Keratinocyte (primary cell): ENCODE measurements around the gene VDAC2. TPM values are rescaled to one million over a fixed set of nuclear protein-coding genes. Genes with fewer than 3 reads are reported as not detected.

ENCODE experiments used
- DNase-seq: peaks from one replicate; pipeline ENCODE4 v3.0.0-alpha.2; 2011; ENCODE audit warnings: low read depth, missing footprints, low spot score
- FAIRE-seq: peaks from 2 replicates; lab custom pipeline; 2011; peaks lifted over from hg19 to GRCh38; lab: Jason Lieb, UNC
- H2AFZ ChIP-seq: 2 replicates; pipeline ENCODE4 v1.6.0; 2012; ENCODE audit warnings: low read length, control low read depth, inconsistent platforms; ENCODE audit not compliant: control insufficient read depth
- H3K27ac ChIP-seq: 2 replicates; pipeline ENCODE4 v1.5.1; 2011; ENCODE audit warnings: low read length; ENCODE audit not compliant: control insufficient read depth, insufficient read depth
- H3K27me3 ChIP-seq: 3 replicates; pipeline ENCODE4 v1.6.0; 2011; ENCODE audit warnings: low read length; ENCODE audit not compliant: control insufficient read depth, insufficient read depth; ENCODE audit errors: extremely low read depth
- H3K36me3 ChIP-seq, 2 experiments: 2 replicates in 1 of 2; 3 replicates in 1 of 2; pipeline ENCODE4 v1.5.1; 2011; ENCODE audit warnings: low read length in 2 of 2, mild to moderate bottlenecking in 1 of 2; ENCODE audit not compliant: control insufficient read depth in 2 of 2, insufficient read depth in 2 of 2; ENCODE audit errors: extremely low read depth in 1 of 2
- H3K4me1 ChIP-seq: 3 replicates; pipeline ENCODE4 v1.5.1; 2011; ENCODE audit warnings: low read length; ENCODE audit not compliant: control insufficient read depth, insufficient read depth; ENCODE audit errors: extremely low read depth
- H3K4me2 ChIP-seq: 3 replicates; pipeline ENCODE4 v1.6.0; 2011; ENCODE audit warnings: low read depth, low read length; ENCODE audit not compliant: control insufficient read depth, insufficient read depth; ENCODE audit errors: extremely low read depth
- H3K4me3 ChIP-seq, 3 experiments: fragments of 200-600 bp in 1 of 3; sonication (generic) in 1 of 3; 2 replicates in 2 of 3; 3 replicates in 1 of 3; pipeline ENCODE4 v1.5.1; 2011 to 2016; ENCODE audit warnings: low read length in 3 of 3, mild to moderate bottlenecking in 3 of 3, control low read depth in 2 of 3, inconsistent platforms in 1 of 3, low read depth in 1 of 3, mixed read lengths in 1 of 3, mixed run types in 1 of 3, moderate library complexity in 1 of 3; ENCODE audit not compliant: control insufficient read depth in 2 of 3, insufficient read depth in 2 of 3; ENCODE audit errors: extremely low read depth in 1 of 3
- H3K79me2 ChIP-seq: 2 replicates; pipeline ENCODE4 v1.6.0; 2012; ENCODE audit warnings: low read length; ENCODE audit not compliant: control insufficient read depth, insufficient read depth
- H3K9ac ChIP-seq: 3 replicates; pipeline ENCODE4 v1.6.0; 2011; ENCODE audit warnings: low read length; ENCODE audit not compliant: control insufficient read depth, insufficient read depth; ENCODE audit errors: extremely low read depth
- H3K9me1 ChIP-seq: 3 replicates; pipeline ENCODE4 v1.6.0; 2011; ENCODE audit warnings: low read length; ENCODE audit not compliant: control insufficient read depth, insufficient read depth; ENCODE audit errors: extremely low read depth
- H3K9me3 ChIP-seq: 2 replicates; pipeline ENCODE4 v1.5.1; 2012; ENCODE audit warnings: low read depth, low read length; ENCODE audit not compliant: control insufficient read depth
- H4K20me1 ChIP-seq: 3 replicates; pipeline ENCODE4 v1.6.0; 2011; ENCODE audit warnings: low read length; ENCODE audit not compliant: control insufficient read depth, insufficient read depth; ENCODE audit errors: extremely low read depth
- EZH2 ChIP-seq: IDR thresholded peaks from one replicate; pipeline ENCODE4 v1.6.1; 2012; ENCODE audit warnings: inconsistent platforms, mild to moderate bottlenecking, low read length, moderate library complexity
- dilution Hi-C: fragments of 300-500 bp; cut with MboI; formaldehyde crosslinking; loops from one replicate; pipeline ENCODE4 v1.7.0; 2020; ENCODE audit warnings: low sequenced_read_pairs; ENCODE audit not compliant: extremely low pct_ligation_motif_present
- polyA plus RNA-seq, 5 experiments: library from polyadenylated mRNA; depleted of rRNA in 3 of 5; stranded (reverse) in 3 of 5; stranded (forward) in 1 of 5; unstranded in 1 of 5; fragments of >200 nt; gene quantifications; 1 replicate in 1 of 5; 2 replicates in 3 of 5; 3 replicates in 1 of 5; pipeline versions ENCODE4 v1.2.1 to v1.2.3, GENCODE V29; 2011 to 2012; ENCODE audit warnings: missing spikeins in 2 of 5, low read depth in 1 of 5, low replicate concordance in 1 of 5
- TF ChIP-seq, protein P1 (sequence below), 3 experiments: IDR thresholded peaks in 1 of 3; conservative IDR thresholded peaks in 1 of 3; optimal IDR thresholded peaks in 1 of 3; 2 replicates in 2 of 3; 3 replicates in 1 of 3; pipeline versions ENCODE3 to v1.5.1; 2011; ENCODE audit warnings: low read length in 3 of 3, mild to moderate bottlenecking in 3 of 3, moderate library complexity in 2 of 3, control low read depth in 1 of 3, inconsistent platforms in 1 of 3; ENCODE audit not compliant: insufficient read depth in 2 of 3; ENCODE audit errors: extremely low read depth in 1 of 3

The VDAC2 gene
- polyA plus RNA-seq, 1 donor (not counting 4 experiments of a cell fraction or from before 2014, with no cell fraction given) = 152 TPM

DNA sequence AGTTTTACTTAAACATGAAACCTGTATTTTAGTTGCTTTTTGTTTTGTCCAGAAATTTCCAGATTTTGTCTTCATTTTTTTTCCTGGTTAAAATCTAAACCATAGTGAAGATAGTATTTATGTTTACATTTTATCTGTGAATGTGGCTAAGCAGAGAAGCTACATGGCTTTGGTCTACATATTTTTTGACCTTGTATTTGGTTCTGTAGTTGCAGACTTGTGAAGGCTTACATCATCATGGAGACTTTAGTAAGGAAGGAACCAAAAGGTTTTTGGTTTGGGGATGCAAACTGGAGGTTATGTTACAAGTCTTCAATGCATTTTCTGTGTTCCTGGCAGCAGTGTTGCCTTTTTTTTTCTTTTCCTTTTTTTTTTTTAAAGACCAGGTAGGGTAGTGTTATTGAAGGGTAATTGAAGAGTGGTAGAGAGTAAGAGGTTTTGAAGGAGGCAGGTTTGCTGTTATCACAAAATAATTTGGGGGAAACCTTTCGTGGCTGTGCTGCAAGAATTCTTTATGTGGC lies 30.9 kb upstream of the VDAC2 start:
- H3K4me2 ChIP-seq = no peak overlapping the region
- no peak for FAIRE-seq

DNA sequence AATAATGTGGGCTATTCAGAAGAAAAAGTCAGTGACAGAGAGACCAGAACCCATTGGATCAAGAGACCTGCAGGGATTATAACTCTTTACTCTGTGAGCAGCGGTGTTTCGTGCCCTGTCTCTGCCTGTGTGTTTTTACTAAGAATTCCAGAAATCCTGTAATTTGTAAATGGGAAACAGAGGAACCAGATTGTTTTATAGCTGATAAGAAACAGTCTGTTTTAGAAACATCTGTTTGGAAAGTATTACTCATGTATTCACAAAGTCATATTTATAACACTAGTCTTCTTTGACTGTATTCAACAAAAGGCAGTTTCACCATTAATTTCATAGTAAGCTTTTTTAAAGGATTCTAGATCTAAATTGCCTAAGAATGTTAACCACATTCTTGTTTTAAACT lies 30.0 kb upstream of the VDAC2 start:
- Histone ChIP-seq H3K9me1 (no peaks in the 10 kb centered on the region), H3K9ac (no peak overlapping the region), H4K20me1 (no peaks in the 10 kb centered on the region), H3K36me3 (peaks cover 0 to 9% of the 10 kb centered on the region in 2 experiments), H2AFZ (no peak overlapping the region), H3K9me3 (no peaks in the 10 kb centered on the region), H3K4me3 (no peak overlapping the region), H3K27ac (no peak overlapping the region), H3K79me2 (no peaks in the 10 kb centered on the region), H3K27me3 (no peaks in the 10 kb centered on the region), H3K4me1 (no peaks in the 10 kb centered on the region), H3K4me2 (no peak overlapping the region)
- TF ChIP-seq, protein P1, sequence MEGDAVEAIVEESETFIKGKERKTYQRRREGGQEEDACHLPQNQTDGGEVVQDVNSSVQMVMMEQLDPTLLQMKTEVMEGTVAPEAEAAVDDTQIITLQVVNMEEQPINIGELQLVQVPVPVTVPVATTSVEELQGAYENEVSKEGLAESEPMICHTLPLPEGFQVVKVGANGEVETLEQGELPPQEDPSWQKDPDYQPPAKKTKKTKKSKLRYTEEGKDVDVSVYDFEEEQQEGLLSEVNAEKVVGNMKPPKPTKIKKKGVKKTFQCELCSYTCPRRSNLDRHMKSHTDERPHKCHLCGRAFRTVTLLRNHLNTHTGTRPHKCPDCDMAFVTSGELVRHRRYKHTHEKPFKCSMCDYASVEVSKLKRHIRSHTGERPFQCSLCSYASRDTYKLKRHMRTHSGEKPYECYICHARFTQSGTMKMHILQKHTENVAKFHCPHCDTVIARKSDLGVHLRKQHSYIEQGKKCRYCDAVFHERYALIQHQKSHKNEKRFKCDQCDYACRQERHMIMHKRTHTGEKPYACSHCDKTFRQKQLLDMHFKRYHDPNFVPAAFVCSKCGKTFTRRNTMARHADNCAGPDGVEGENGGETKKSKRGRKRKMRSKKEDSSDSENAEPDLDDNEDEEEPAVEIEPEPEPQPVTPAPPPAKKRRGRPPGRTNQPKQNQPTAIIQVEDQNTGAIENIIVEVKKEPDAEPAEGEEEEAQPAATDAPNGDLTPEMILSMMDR (optimal IDR thresholded peaks at IDR 0.05 in 1 of 3, IDR thresholded peaks at IDR 0.05 in 1 of 3, conservative IDR thresholded peaks at IDR 0.05 in 1 of 3; ENCODE audit: extremely low read depth in 1 of 3, insufficient read depth in 2 of 3, low read length in 3 of 3) = no peak
- no peak for TF ChIP-seq EZH2
- FAIRE-seq (no peak), DNase-seq (no peak)
- dilution Hi-C loops = no loop called here

More for the DNA sequence above, 30.9 kb upstream of the VDAC2 start:
- Histone ChIP-seq H2AFZ (no peak overlapping the region), H3K4me3 (no peak overlapping the region), H3K9me1 (no peaks in the 10 kb centered on the region), H3K4me1 (no peaks in the 10 kb centered on the region), H3K79me2 (no peaks in the 10 kb centered on the region), H4K20me1 (no peaks in the 10 kb centered on the region), H3K36me3 (peaks cover 0 to 9% of the 10 kb centered on the region in 2 experiments), H3K9ac (no peak overlapping the region), H3K27ac (no peak overlapping the region), H3K27me3 (no peaks in the 10 kb centered on the region), H3K9me3 (no peaks in the 10 kb centered on the region)
- no peak for DNase-seq
- TF ChIP-seq, protein P1 (optimal IDR thresholded peaks at IDR 0.05 in 1 of 3, IDR thresholded peaks at IDR 0.05 in 1 of 3, conservative IDR thresholded peaks at IDR 0.05 in 1 of 3; ENCODE audit: extremely low read depth in 1 of 3, insufficient read depth in 2 of 3, low read length in 3 of 3) = no peak
- no peak for TF ChIP-seq EZH2
- dilution Hi-C loops = no loop called here
